RKO (cell line): ENCODE data around the gene EGLN3.
"Not testable (repeated sequence)": the region's sequence is repeated elsewhere in the genome, so short reads cannot be mapped to it uniquely, and the experiment has no call there.

Experiments
- DNase-seq: peaks from one replicate; pipeline ENCODE4 v3.0.0-alpha.2; 2016; ENCODE audit warnings: low spot score

EGLN3 gene

GRCh38 chr14:33950320-33951182 is at the start of gene EGLN3:
TSS of gene EGLN3 (minus strand) at chr14:33951074. CDS start at chr14:33950752, 322 bp downstream.
- DNase-seq, result peak; percentile 68

GRCh38 chr14:34000396-34000795 is 49.5 kb upstream of the EGLN3 start:
- DNase-seq, result no peak

- no peak for DNase-seq
These were observed 49.0 kb upstream of the EGLN3 start for GRCh38 chr14:33999771-34000291.

- DNase-seq, result no peak
These were observed 46.7 kb upstream of the EGLN3 start for GRCh38 chr14:33997611-33998010.

- no peak for DNase-seq
These were observed 45.6 kb upstream of the EGLN3 start for GRCh38 chr14:33996462-33996861.

- DNase-seq, result no peak
These were observed 42.4 kb upstream of the EGLN3 start for GRCh38 chr14:33993246-33993645.

GRCh38 chr14:33992274-33993007 is 41.6 kb upstream of the EGLN3 start:
- DNase-seq, result no peak

GRCh38 chr14:33990790-33991189 is 39.9 kb upstream of the EGLN3 start:
- DNase-seq, result no peak

GRCh38 chr14:33987565-33988080 is 36.7 kb upstream of the EGLN3 start:
- DNase-seq, result no peak

GRCh38 chr14:33986804-33987203 is 35.9 kb upstream of the EGLN3 start:
- DNase-seq, result peak; percentile 81

- DNase-seq, result no peak
These were observed 34.4 kb upstream of the EGLN3 start for GRCh38 chr14:33985242-33985641.

GRCh38 chr14:33979613-33980276 is 28.9 kb upstream of the EGLN3 start:
- no peak for DNase-seq

GRCh38 chr14:33978892-33979612 is 28.2 kb upstream of the EGLN3 start:
- no peak for DNase-seq

GRCh38 chr14:33972583-33973081 is 21.8 kb upstream of the EGLN3 start:
- DNase-seq, result no peak

- not testable (repeated sequence) for DNase-seq
These were observed 19.0 kb upstream of the EGLN3 start for GRCh38 chr14:33969846-33970245.

- DNase-seq, result no peak
These were observed 17.8 kb upstream of the EGLN3 start for GRCh38 chr14:33968722-33969121.

- DNase-seq, result no peak
These were observed 16.3 kb upstream of the EGLN3 start for GRCh38 chr14:33967138-33967537.

GRCh38 chr14:33966276-33966675 is 15.4 kb upstream of the EGLN3 start:
- no peak for DNase-seq

- no peak for DNase-seq
These were observed 13.9 kb upstream of the EGLN3 start for GRCh38 chr14:33964599-33965317.

- DNase-seq, result no peak
These were observed 13.0 kb upstream of the EGLN3 start for GRCh38 chr14:33963892-33964291.

- not testable (repeated sequence) for DNase-seq
These were observed 11.6 kb upstream of the EGLN3 start for GRCh38 chr14:33962466-33962865.
